SK-N-SH treated with all-trans-retinoic acid at 6 μM for 48 hours (cell line): Measurements from ENCODE around the gene IL17REL.

ENCODE experiments used
- ARNTL ChIP-seq: fragments of 450-650 bp; formaldehyde crosslinking; IDR thresholded peaks from 2 replicates; pipeline ENCODE4 v1.5.0; 2020; ENCODE audit warnings: low read depth, mild to moderate bottlenecking, moderate library complexity, borderline replicate concordance
- POU6F1 ChIP-seq: fragments of 250-450 bp; sonication (Bioruptor Pico); IDR thresholded peaks from 2 replicates; pipeline ENCODE4 v1.8.0; 2021; ENCODE audit warnings: low read depth, mild to moderate bottlenecking, moderate library complexity, borderline replicate concordance
- RARB ChIP-seq: fragments of 250-450 bp; sonication (Bioruptor Pico); IDR thresholded peaks from 2 replicates; pipeline ENCODE4 v1.8.0; 2021; ENCODE audit warnings: mild to moderate bottlenecking, moderate library complexity
- ZFP30 ChIP-seq: fragments of 450-650 bp; formaldehyde crosslinking; IDR thresholded peaks from 2 replicates; pipeline ENCODE4 v1.5.0; 2022; ENCODE audit warnings: mild to moderate bottlenecking, moderate library complexity

GRCh38 chr22:49975543-49976389, 36.8 kb downstream of the IL17REL start:
- TF ChIP-seq ARNTL (CRISPR knock-in tag), result no peak
- no peak for TF ChIP-seq ZFP30 (CRISPR knock-in tag)
- TF ChIP-seq POU6F1, result no peak
- TF ChIP-seq RARB, result no peak
